ENCODE results near the gene TMEM63A. TPM values are rescaled to one million over a fixed set of nuclear protein-coding genes. Genes with fewer than 3 reads are reported as not detected.
"Not testable (repeated sequence)": the region's sequence is repeated elsewhere in the genome, so short reads cannot be mapped to it uniquely, and the experiment has no call there.

TMEM63A gene
- total and polyA plus RNA-seq, 10 donors = 15.0 to 143 (median 109) TPM

- no peak overlapping the region for H3K27ac ChIP-seq
- 86 to 98% (median 90%) methylated on average over 10 to 18 of the region's 18 CpGs for WGBS, 5 donors
These were observed 6.2 kb upstream of the TMEM63A start for GRCh38 chr1:225888289-225888897.

GRCh38 chr1:225887554-225888288 lies 5.5 kb upstream of the TMEM63A start:
- intact Hi-C loops (cut with DNase I; ENCODE audit: low total_unique reads); H3K27me3 ChIP-seq (replicated peaks in 1 of 7); H3K9me3 ChIP-seq; DNase-seq; H3K36me3 ChIP-seq; H3K27ac ChIP-seq; H3K4me3 ChIP-seq: not testable (repeated sequence)
- H3K4me1 ChIP-seq = peaks cover 0 to 34% (median 8%) of the 10 kb centered on the region in 6 donors
- 27 to 56% (median 44%) methylated on average over 2 to 51 of the region's 56 CpGs for WGBS, 5 donors

More at GRCh38 chr1:225888289-225888897, 6.2 kb upstream of the TMEM63A start:
- DNase-seq = no peak
- Histone ChIP-seq H3K4me3 (no peak overlapping the region), H3K4me1 (peaks cover 0 to 27% (median 2%) of the 10 kb centered on the region in 6 donors), H3K9me3 (no peaks in the 10 kb centered on the region), H3K36me3 (no peaks in the 10 kb centered on the region), H3K27me3 (replicated peaks in 1 of 7) (peaks cover 0 to 6% (median 0%) of the 10 kb centered on the region in 7 donors)
- TF ChIP-seq POLR2AphosphoS5 (IDR thresholded peaks at IDR 0.05) = no peak
- TF ChIP-seq POLR2A (IDR thresholded peaks at IDR 0.05) = no peak
- no peak for TF ChIP-seq CTCF (IDR thresholded peaks at IDR 0.05 in 8 of 11, conservative IDR thresholded peaks at IDR 0.05 in 3 of 11)
- intact Hi-C loops (cut with DNase I; ENCODE audit: low total_unique reads) = no loop called here

GRCh38 chr1:225887030-225887314 lies 4.8 kb upstream of the TMEM63A start:
- no peak for DNase-seq
- Histone ChIP-seq H3K4me3 (no peak overlapping the region), H3K27me3 (replicated peaks in 1 of 7) (peaks cover 0 to 6% (median 0%) of the 10 kb centered on the region in 7 donors), H3K36me3 (no peaks in the 10 kb centered on the region), H3K9me3 (no peaks in the 10 kb centered on the region), H3K4me1 (peaks cover 0 to 34% (median 8%) of the 10 kb centered on the region in 6 donors), H3K27ac (no peak overlapping the region)
- WGBS, 5 donors = 90 to 94% (median 92%) methylated on average over 7 of the region's 7 CpGs
- TF ChIP-seq POLR2AphosphoS5 (IDR thresholded peaks at IDR 0.05) (no peak), POLR2A (IDR thresholded peaks at IDR 0.05) (no peak), CTCF (IDR thresholded peaks at IDR 0.05 in 8 of 11, conservative IDR thresholded peaks at IDR 0.05 in 3 of 11) (no peak)
- intact Hi-C loops (cut with DNase I; ENCODE audit: low total_unique reads) = no loop called here

- Histone ChIP-seq H3K4me1 (peaks cover 0 to 38% (median 10%) of the 10 kb centered on the region in 6 donors), H3K36me3 (no peaks in the 10 kb centered on the region), H3K4me3 (no peak overlapping the region), H3K27ac (peak overlapping the region in 1 of 8 donors; percentile 63), H3K27me3 (replicated peaks in 1 of 7) (peaks cover 0 to 6% (median 0%) of the 10 kb centered on the region in 7 donors), H3K9me3 (no peaks in the 10 kb centered on the region)
- 91 to 97% (median 94%) methylated on average over 9 to 19 of the region's 19 CpGs for WGBS, 5 donors
- no peak for TF ChIP-seq CTCF (IDR thresholded peaks at IDR 0.05 in 8 of 11, conservative IDR thresholded peaks at IDR 0.05 in 3 of 11)
- no peak for TF ChIP-seq POLR2A (IDR thresholded peaks at IDR 0.05)
- TF ChIP-seq POLR2AphosphoS5 (IDR thresholded peaks at IDR 0.05) = no peak
- DNase-seq = no peak
- intact Hi-C loops (cut with DNase I; ENCODE audit: low total_unique reads) = no loop called here
These were observed 4.2 kb upstream of the TMEM63A start for GRCh38 chr1:225886159-225887029.

Data from spleen (tissue), 11 donors.